Measurements from ENCODE around the gene ZC3H8.

Gene ZC3H8

GRCh38 chr2:112275887-112276773, 21.3 kb upstream of the ZC3H8 start:
- in situ Hi-C loops (cut with MboI; ENCODE audit: low sequenced_read_pairs, unreplicated experiment): no loop called here
- DNase-seq (ENCODE audit: low spot score): peak; percentile 85
- no peak for TF ChIP-seq CTCF (IDR thresholded peaks at IDR 0.05; ENCODE audit: borderline replicate concordance, control extremely low read depth, extremely low read depth, insufficient read depth, missing control alignments)

GRCh38 chr2:112275311-112275886, 20.6 kb upstream of the ZC3H8 start, which contains the start of gene ZC3H6:
Gene ZC3H6, plus strand, starts transcription at chr2:112275597. Its CDS starts 398 bp downstream, at chr2:112275995.
- peak; percentile 96 for DNase-seq (ENCODE audit: low spot score)
- in situ Hi-C loops (cut with MboI; ENCODE audit: low sequenced_read_pairs, unreplicated experiment): no loop called here
- TF ChIP-seq CTCF (IDR thresholded peaks at IDR 0.05; ENCODE audit: borderline replicate concordance, control extremely low read depth, extremely low read depth, insufficient read depth, missing control alignments): no peak

- in situ Hi-C loops (cut with MboI; ENCODE audit: low sequenced_read_pairs, unreplicated experiment): no loop called here
- TF ChIP-seq CTCF (IDR thresholded peaks at IDR 0.05; ENCODE audit: borderline replicate concordance, control extremely low read depth, extremely low read depth, insufficient read depth, missing control alignments): no peak
- no peak for DNase-seq (ENCODE audit: low spot score)
Measured at GRCh38 chr2:112273349-112273748, 18.5 kb upstream of the ZC3H8 start.

GRCh38 chr2:112272669-112273068, 17.8 kb upstream of the ZC3H8 start:
- DNase-seq (ENCODE audit: low spot score): no peak
- TF ChIP-seq CTCF (IDR thresholded peaks at IDR 0.05; ENCODE audit: borderline replicate concordance, control extremely low read depth, extremely low read depth, insufficient read depth, missing control alignments): no peak
- in situ Hi-C loops (cut with MboI; ENCODE audit: low sequenced_read_pairs, unreplicated experiment): no loop called here

- no peak for TF ChIP-seq CTCF (IDR thresholded peaks at IDR 0.05; ENCODE audit: borderline replicate concordance, control extremely low read depth, extremely low read depth, insufficient read depth, missing control alignments)
- in situ Hi-C loops (cut with MboI; ENCODE audit: low sequenced_read_pairs, unreplicated experiment): no loop called here
- DNase-seq (ENCODE audit: low spot score): no peak
Measured at GRCh38 chr2:112268547-112268946, 13.7 kb upstream of the ZC3H8 start.

- no peak for DNase-seq (ENCODE audit: low spot score)
- TF ChIP-seq CTCF (IDR thresholded peaks at IDR 0.05; ENCODE audit: borderline replicate concordance, control extremely low read depth, extremely low read depth, insufficient read depth, missing control alignments): no peak
- in situ Hi-C loops (cut with MboI; ENCODE audit: low sequenced_read_pairs, unreplicated experiment): no loop called here
Measured at GRCh38 chr2:112262876-112263275, 8.0 kb upstream of the ZC3H8 start.
